Umbilical cord (tissue), 2 donors: ENCODE measurements around the gene DYNLT1. TPM values are rescaled to one million over a fixed set of nuclear protein-coding genes. Genes with fewer than 3 reads are reported as not detected.
"Not testable (repeated sequence)": the region's sequence is repeated elsewhere in the genome, so short reads cannot be mapped to it uniquely, and the experiment has no call there.

Experiments used
- DNase-seq: peaks from one replicate; pipeline ENCODE4 v3.0.0-alpha.2; 2015; ENCODE audit warnings: low spot score
- total RNA-seq: library from RNA; depleted of rRNA; stranded (reverse); fragments of >200 nt; gene quantifications from one replicate; pipeline ENCODE4 v1.2.3, GENCODE V29; 2014; ENCODE audit warnings: low replicate concordance; ENCODE audit not compliant: insufficient read depth

DYNLT1 gene
- total RNA-seq, 1 donor from 2014 or later: 58.7 TPM

- DNase-seq: no peak
These were observed 2.4 kb downstream of the DYNLT1 start for GRCh38 chr6:158642097-158642601.

GRCh38 chr6:158640519-158640918 is 4.0 kb downstream of the DYNLT1 start:
- no peak for DNase-seq

- no peak for DNase-seq
These were observed 5.5 kb downstream of the DYNLT1 start for GRCh38 chr6:158639056-158639455.

GRCh38 chr6:158638324-158638854 is 6.2 kb downstream of the DYNLT1 start:
- DNase-seq: no peak

- no peak for DNase-seq
These were observed 7.8 kb downstream of the DYNLT1 start for GRCh38 chr6:158636778-158637177.

GRCh38 chr6:158635427-158636073 is 9.0 kb downstream of the DYNLT1 start:
- DNase-seq: no peak

GRCh38 chr6:158634695-158635426 is 9.7 kb downstream of the DYNLT1 start:
- DNase-seq: no peak

- DNase-seq: no peak
These were observed 11.4 kb downstream of the DYNLT1 start for GRCh38 chr6:158633127-158633526.

- DNase-seq: not testable (repeated sequence)
These were observed 11.9 kb downstream of the DYNLT1 start for GRCh38 chr6:158632538-158633119.

- DNase-seq: no peak
These were observed 12.6 kb downstream of the DYNLT1 start for GRCh38 chr6:158631678-158632537.

- DNase-seq: no peak
These were observed 13.5 kb downstream of the DYNLT1 start for GRCh38 chr6:158630938-158631616.

- DNase-seq: no peak
These were observed 14.9 kb downstream of the DYNLT1 start for GRCh38 chr6:158629367-158630221.

GRCh38 chr6:158628542-158628941 is 16.0 kb downstream of the DYNLT1 start:
- DNase-seq: no peak

- no peak for DNase-seq
These were observed 16.7 kb downstream of the DYNLT1 start for GRCh38 chr6:158627940-158628211.

GRCh38 chr6:158627168-158627939 is 17.2 kb downstream of the DYNLT1 start:
- no peak for DNase-seq

- DNase-seq: no peak
These were observed 18.0 kb downstream of the DYNLT1 start for GRCh38 chr6:158626360-158627167.

- no peak for DNase-seq
These were observed 18.6 kb downstream of the DYNLT1 start for GRCh38 chr6:158625881-158626305.
